Stomach smooth muscle (tissue), 2 donors: ENCODE data around the gene PIP4K2A.
A peak's percentile ranks its signal among the peaks of the same experiment; 100 is the strongest.
"Not testable (repeated sequence)": the region's sequence is repeated elsewhere in the genome, so short reads cannot be mapped to it uniquely, and the experiment has no call there.

Experiments
- H3K27ac ChIP-seq: one replicate; pipeline ENCODE4 v1.7.0; 2013; ENCODE audit warnings: mild to moderate bottlenecking, low read length, inconsistent platforms
- H3K27me3 ChIP-seq, 2 donors: one replicate each; pipeline ENCODE4 v1.7.0; 2013; ENCODE audit warnings: low read length in 2 of 2; ENCODE audit not compliant: insufficient read depth in 2 of 2, control insufficient read depth in 1 of 2
- H3K36me3 ChIP-seq, 2 donors: one replicate each; pipeline ENCODE4 v1.7.0; 2013; ENCODE audit warnings: low read length in 2 of 2; ENCODE audit not compliant: control insufficient read depth in 2 of 2, insufficient read depth in 2 of 2
- H3K4me1 ChIP-seq: one replicate; pipeline ENCODE4 v1.7.0; 2013; ENCODE audit warnings: low read length; ENCODE audit not compliant: control insufficient read depth, insufficient read depth
- H3K4me3 ChIP-seq, 2 donors: one replicate each; pipeline ENCODE4 v1.7.0; 2013; ENCODE audit warnings: low read length in 2 of 2
- H3K9ac ChIP-seq, 2 donors: one replicate each; pipeline ENCODE4 v1.7.0; 2013; ENCODE audit warnings: low read length in 2 of 2, mild to moderate bottlenecking in 1 of 2
- H3K9me3 ChIP-seq, 2 donors: one replicate each; pipeline ENCODE4 v1.7.0; 2013; ENCODE audit warnings: low read length in 2 of 2; ENCODE audit not compliant: control insufficient read depth in 2 of 2
- donor health status: healthy.
- donor health status: Pancreatic carcinoma.

The PIP4K2A gene

GRCh38 chr10:22714479-22715289, at the start of gene PIP4K2A:
Gene PIP4K2A (minus strand): TSS chr10:22714578. CDS start chr10:22714326, 252 bp downstream.
- peak within 1 kb of the TSS; percentile 77 to 86 for H3K9ac ChIP-seq
- no peaks in the 10 kb centered on the region for H3K9me3 ChIP-seq
- no peaks in the 10 kb centered on the region for H3K27me3 ChIP-seq
- H3K4me3 ChIP-seq = peak within 1 kb of the TSS; percentile 79 to 93
- H3K36me3 ChIP-seq = no peaks in the 10 kb centered on the region
- H3K27ac ChIP-seq = peak within 1 kb of the TSS; percentile 74
- peaks cover 10% of the 10 kb centered on the region for H3K4me1 ChIP-seq

GRCh38 chr10:22761569-22762220, 47.3 kb upstream of the PIP4K2A start:
- H3K27ac ChIP-seq = no peak overlapping the region
- H3K36me3 ChIP-seq = no peaks in the 10 kb centered on the region
- no peak overlapping the region for H3K4me3 ChIP-seq
- H3K9me3 ChIP-seq = no peaks in the 10 kb centered on the region
- H3K27me3 ChIP-seq = no peaks in the 10 kb centered on the region
- H3K4me1 ChIP-seq = peaks cover under 1% of the 10 kb centered on the region
- no peak overlapping the region for H3K9ac ChIP-seq

- H3K36me3 ChIP-seq = no peaks in the 10 kb centered on the region
- no peak overlapping the region for H3K9ac ChIP-seq
- H3K27ac ChIP-seq = no peak overlapping the region
- no peaks in the 10 kb centered on the region for H3K9me3 ChIP-seq
- no peak overlapping the region for H3K4me3 ChIP-seq
- H3K4me1 ChIP-seq = no peaks in the 10 kb centered on the region
- H3K27me3 ChIP-seq = no peaks in the 10 kb centered on the region
Observed at GRCh38 chr10:22760025-22760424, 45.6 kb upstream of the PIP4K2A start.

DNA sequence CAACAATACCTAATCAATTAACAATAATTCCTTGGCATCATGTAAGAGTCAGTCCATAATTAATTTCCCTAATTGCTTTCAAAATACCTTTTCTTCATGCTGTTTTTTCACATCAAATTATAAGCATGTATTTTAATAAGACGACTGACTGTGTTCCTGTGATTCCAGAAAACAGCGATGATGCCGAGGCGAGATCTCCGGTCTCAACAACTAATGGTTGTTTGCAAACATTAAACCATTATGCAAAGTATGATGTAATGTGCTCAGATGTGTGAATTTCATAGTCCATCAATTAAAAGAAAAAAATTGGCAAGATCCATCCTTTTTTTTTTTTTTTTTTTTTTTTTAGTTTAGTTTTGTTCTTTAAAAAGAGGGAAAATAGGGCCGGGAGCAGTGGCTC, 44.5 kb upstream of the PIP4K2A start:
- Histone ChIP-seq H3K4me1 (no peaks in the 10 kb centered on the region), H3K9ac (no peak overlapping the region), H3K4me3 (no peak overlapping the region), H3K9me3 (no peaks in the 10 kb centered on the region), H3K36me3 (no peaks in the 10 kb centered on the region), H3K27ac (no peak overlapping the region), H3K27me3 (no peaks in the 10 kb centered on the region)

GRCh38 chr10:22754296-22754695, 39.9 kb upstream of the PIP4K2A start:
- no peaks in the 10 kb centered on the region for H3K4me1 ChIP-seq
- H3K9me3 ChIP-seq = no peaks in the 10 kb centered on the region
- H3K27ac ChIP-seq = no peak overlapping the region
- no peaks in the 10 kb centered on the region for H3K36me3 ChIP-seq
- H3K4me3 ChIP-seq = no peak overlapping the region
- no peak overlapping the region for H3K9ac ChIP-seq
- no peaks in the 10 kb centered on the region for H3K27me3 ChIP-seq

GRCh38 chr10:22753786-22754185, 39.4 kb upstream of the PIP4K2A start:
- Histone ChIP-seq H3K27me3 (no peaks in the 10 kb centered on the region), H3K9me3 (no peaks in the 10 kb centered on the region), H3K4me1 (no peaks in the 10 kb centered on the region), H3K36me3 (no peaks in the 10 kb centered on the region), H3K4me3 (no peak overlapping the region), H3K27ac (no peak overlapping the region), H3K9ac (no peak overlapping the region)

DNA sequence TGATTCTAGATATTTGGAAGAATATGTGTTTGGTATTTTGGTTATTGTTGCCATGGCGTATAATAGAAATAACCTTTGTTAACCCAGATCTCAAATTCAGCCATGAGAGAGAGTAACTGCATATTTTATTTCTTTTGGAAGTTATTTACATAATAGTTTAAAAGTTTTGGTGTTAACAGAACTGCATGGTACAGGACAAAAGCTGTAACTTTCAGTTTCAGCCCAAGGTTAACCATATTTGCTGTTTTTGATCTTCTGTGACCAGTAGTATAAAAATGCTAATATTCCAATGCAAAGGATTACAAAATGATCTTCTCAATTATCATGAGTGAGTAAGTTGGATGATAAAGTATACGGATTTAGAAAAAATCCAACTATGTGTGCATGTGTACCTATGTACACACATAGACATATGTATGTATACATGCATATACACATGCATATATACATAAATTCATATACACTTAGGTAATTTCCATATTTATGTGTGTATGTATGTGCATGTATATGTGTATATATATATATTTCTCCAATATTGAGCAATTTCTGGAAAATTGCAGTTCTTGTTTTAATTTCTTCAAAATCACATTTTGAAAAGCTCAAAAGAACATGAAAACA, 38.0 kb upstream of the PIP4K2A start:
- H3K36me3 ChIP-seq = no peaks in the 10 kb centered on the region
- no peaks in the 10 kb centered on the region for H3K27me3 ChIP-seq
- no peaks in the 10 kb centered on the region for H3K4me1 ChIP-seq
- H3K9ac ChIP-seq = no peak overlapping the region
- no peak overlapping the region for H3K27ac ChIP-seq
- no peak overlapping the region for H3K4me3 ChIP-seq
- H3K9me3 ChIP-seq = no peaks in the 10 kb centered on the region

DNA sequence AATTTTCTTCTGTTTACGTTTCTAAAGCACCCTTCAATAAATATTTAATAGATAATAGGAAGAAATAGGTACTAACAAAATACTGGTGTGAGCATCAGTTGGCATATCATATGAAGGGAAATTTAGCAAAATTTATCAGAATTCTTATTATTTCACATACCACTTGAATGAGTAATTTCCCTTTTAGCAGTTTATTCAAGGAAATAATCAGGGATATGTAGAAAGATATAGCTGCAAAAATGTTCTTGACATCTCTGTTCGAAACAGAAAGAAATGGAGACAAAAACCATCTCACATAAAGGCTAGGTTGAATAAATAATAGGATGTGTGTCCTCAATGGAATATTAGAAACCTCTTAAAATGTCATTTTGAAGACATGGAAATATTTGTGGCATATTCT, 35.8 kb upstream of the PIP4K2A start:
- no peaks in the 10 kb centered on the region for H3K27me3 ChIP-seq
- H3K9me3 ChIP-seq = no peaks in the 10 kb centered on the region
- H3K9ac ChIP-seq = no peak overlapping the region
- no peaks in the 10 kb centered on the region for H3K36me3 ChIP-seq
- no peak overlapping the region for H3K27ac ChIP-seq
- H3K4me1 ChIP-seq = no peaks in the 10 kb centered on the region
- H3K4me3 ChIP-seq = no peak overlapping the region

GRCh38 chr10:22744858-22745257, 30.5 kb upstream of the PIP4K2A start:
- not testable (repeated sequence) for H3K9ac ChIP-seq, H3K36me3 ChIP-seq, H3K27me3 ChIP-seq, H3K4me1 ChIP-seq, H3K9me3 ChIP-seq, H3K4me3 ChIP-seq, H3K27ac ChIP-seq

DNA sequence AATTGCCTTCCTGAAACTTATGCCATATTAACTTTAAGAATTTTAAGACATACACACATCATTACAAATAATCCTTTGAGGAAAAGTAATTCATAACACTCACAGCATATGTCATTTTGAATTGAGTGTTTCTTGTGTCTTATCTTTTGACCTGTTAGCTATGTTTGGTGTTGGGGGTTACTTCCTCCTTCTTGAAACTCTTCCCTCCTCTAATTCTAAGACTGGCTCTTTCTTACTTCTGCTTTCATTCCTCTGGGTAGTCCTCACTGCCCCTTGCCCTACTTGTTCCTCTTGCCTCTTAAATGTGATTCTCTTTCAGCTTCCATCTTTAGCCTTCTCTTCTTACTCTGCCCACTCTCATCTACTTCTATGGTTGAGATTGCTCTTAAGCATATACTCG, 28.3 kb upstream of the PIP4K2A start:
- Histone ChIP-seq H3K9me3 (peaks cover 0 to 5% of the 10 kb centered on the region in 2 donors), H3K27me3 (no peaks in the 10 kb centered on the region), H3K4me3 (no peak overlapping the region), H3K36me3 (no peaks in the 10 kb centered on the region), H3K9ac (no peak overlapping the region), H3K27ac (no peak overlapping the region), H3K4me1 (no peaks in the 10 kb centered on the region)

- H3K27ac ChIP-seq, H3K9me3 ChIP-seq, H3K4me1 ChIP-seq, H3K9ac ChIP-seq, H3K4me3 ChIP-seq, H3K36me3 ChIP-seq, H3K27me3 ChIP-seq: not testable (repeated sequence)
Observed at GRCh38 chr10:22741631-22742030, 27.3 kb upstream of the PIP4K2A start.
